H1 (cell line): Measurements from ENCODE around the gene CACNG4. TPM values are rescaled to one million over a fixed set of nuclear protein-coding genes. Genes with fewer than 3 reads are reported as not detected.

Experiments
- CTCF ChIA-PET: fragments of 300-600 bp; sonication (Branson Sonifier 250); formaldehyde crosslinking; loops from one replicate; lab custom pipeline; 2021; ENCODE audit not compliant: partially characterized antibody; lab: Charles Lee
- POLR2A ChIA-PET: fragments of 300-600 bp; sonication (Branson Sonifier 250); formaldehyde crosslinking; loops from one replicate; lab custom pipeline; 2021; ENCODE audit warnings: inconsistent platforms; ENCODE audit not compliant: partially characterized antibody; lab: Charles Lee
- DNase-seq, 2 experiments: peaks; one replicate each; pipeline versions ENCODE4 v3.0.0 to v3.0.0-alpha.2; 2010 to 2022; ENCODE audit warnings: low spot score in 2 of 2, low read depth in 1 of 2, mixed read lengths in 1 of 2
- FAIRE-seq: peaks from 2 replicates; lab custom pipeline; 2011; peaks lifted over from hg19 to GRCh38; lab: Jason Lieb, UNC
- H2AFZ ChIP-seq: 2 replicates; pipeline ENCODE4 v1.8.1; 2012; ENCODE audit warnings: low read length, inconsistent platforms
- H2AK5ac ChIP-seq: 2 replicates; pipeline ENCODE4 v1.6.1; 2013; ENCODE audit warnings: low read depth, low read length
- H2BK120ac ChIP-seq: replicated peaks from 2 replicates; pipeline ENCODE3; 2013; ENCODE audit warnings: low read depth, low read length, inconsistent platforms
- H2BK12ac ChIP-seq: 2 replicates; pipeline ENCODE4 v1.6.1; 2013; ENCODE audit warnings: low read depth, low read length
- H2BK15ac ChIP-seq: 2 replicates; pipeline ENCODE4 v1.6.1; 2013; ENCODE audit warnings: low read length
- H2BK20ac ChIP-seq: 2 replicates; pipeline ENCODE4 v1.6.1; 2013; ENCODE audit warnings: low read length
- H2BK5ac ChIP-seq: 2 replicates; pipeline ENCODE4 v1.6.1; 2013; ENCODE audit warnings: low read depth, low read length
- H3K14ac ChIP-seq: 2 replicates; pipeline ENCODE4 v1.6.1; 2013; ENCODE audit warnings: inconsistent platforms; ENCODE audit not compliant: insufficient read length
- H3K18ac ChIP-seq: 2 replicates; pipeline ENCODE4 v1.6.1; 2013; ENCODE audit warnings: low read length; ENCODE audit errors: extremely low read depth
- H3K23ac ChIP-seq: 2 replicates; pipeline ENCODE4 v1.6.1; 2013; ENCODE audit warnings: inconsistent platforms; ENCODE audit not compliant: insufficient read length
- H3K23me2 ChIP-seq: 2 replicates; pipeline ENCODE4 v1.6.1; 2013; ENCODE audit warnings: low read depth, low read length
- H3K27ac ChIP-seq: 2 replicates; pipeline ENCODE4 v1.6.1; 2011; ENCODE audit warnings: low read depth, low read length, inconsistent platforms
- H3K27me3 ChIP-seq, 4 experiments: replicated peaks in 1 of 4; 1 replicate in 1 of 4; 2 replicates in 3 of 4; pipeline versions ENCODE4 v1.6.1 to v1.8.1; 2011 to 2013; ENCODE audit warnings: low read length in 3 of 4, mild to moderate bottlenecking in 3 of 4, inconsistent platforms in 2 of 4, mixed read lengths in 2 of 4, moderate library complexity in 1 of 4; ENCODE audit not compliant: control insufficient read depth in 3 of 4, insufficient read depth in 3 of 4; ENCODE audit errors: extremely low read depth in 1 of 4
- H3K36me3 ChIP-seq, 4 experiments: 2 replicates each; pipeline versions ENCODE4 v1.6.1 to v1.8.1; 2011 to 2013; ENCODE audit warnings: mild to moderate bottlenecking in 4 of 4, low read length in 3 of 4, moderate library complexity in 2 of 4, control low read depth in 1 of 4, inconsistent platforms in 1 of 4; ENCODE audit not compliant: insufficient read depth in 4 of 4, control insufficient read depth in 2 of 4
- H3K4ac ChIP-seq: replicated peaks from 2 replicates; pipeline ENCODE3; 2013; ENCODE audit warnings: low read length, low read depth, mixed read lengths, inconsistent platforms; ENCODE audit not compliant: insufficient read length
- H3K4me1 ChIP-seq, 4 experiments: replicated peaks in 1 of 4; 1 replicate in 1 of 4; 2 replicates in 3 of 4; pipeline versions ENCODE4 v1.6.1 to v1.8.1; 2011 to 2013; ENCODE audit warnings: low read length in 3 of 4, inconsistent platforms in 2 of 4, mixed read lengths in 1 of 4; ENCODE audit not compliant: insufficient read depth in 4 of 4, control insufficient read depth in 3 of 4
- H3K4me2 ChIP-seq, 2 experiments: 2 replicates each; pipeline versions ENCODE4 v1.6.1 to v1.8.1; 2011 to 2013; ENCODE audit warnings: low read depth in 2 of 2, low read length in 2 of 2, control low read depth in 1 of 2, inconsistent platforms in 1 of 2, mild to moderate bottlenecking in 1 of 2; ENCODE audit not compliant: insufficient read depth in 1 of 2
- H3K4me3 ChIP-seq, 4 experiments: fragments of 200-600, 300-600 bp in 1 of 4; sonication (generic), shearing (Covaris generic), sonication (Bioruptor Twin) in 1 of 4; 2 replicates each; pipeline versions ENCODE4 v1.5.1 to v1.8.1; 2011 to 2016; ENCODE audit warnings: low read length in 4 of 4, low read depth in 3 of 4, control low read depth in 2 of 4, inconsistent platforms in 2 of 4, mild to moderate bottlenecking in 2 of 4, mixed read lengths in 1 of 4, moderate library complexity in 1 of 4; ENCODE audit not compliant: insufficient read depth in 2 of 4; ENCODE audit errors: extremely low read depth in 1 of 4
- H3K56ac ChIP-seq: replicated peaks from 2 replicates; pipeline ENCODE3; 2013; ENCODE audit warnings: low read depth, mild to moderate bottlenecking, mixed read lengths, low read length, inconsistent platforms; ENCODE audit not compliant: insufficient read length
- H3K79me1 ChIP-seq: 2 replicates; pipeline ENCODE4 v1.6.1; 2013; ENCODE audit warnings: low read depth, low read length, control low read depth
- H3K79me2 ChIP-seq, 2 experiments: 2 replicates each; pipeline versions ENCODE4 v1.6.1 to v1.8.1; 2012 to 2013; ENCODE audit warnings: low read length in 2 of 2, mild to moderate bottlenecking in 2 of 2, inconsistent platforms in 1 of 2; ENCODE audit not compliant: insufficient read depth in 2 of 2, control insufficient read depth in 1 of 2
- H3K9ac ChIP-seq, 4 experiments: replicated peaks in 1 of 4; 1 replicate in 1 of 4; 2 replicates in 3 of 4; pipeline versions ENCODE4 v1.6.1 to v1.8.1; 2011 to 2013; ENCODE audit warnings: low read depth in 3 of 4, low read length in 3 of 4, control low read depth in 2 of 4, mild to moderate bottlenecking in 2 of 4, moderate library complexity in 2 of 4, inconsistent platforms in 1 of 4; ENCODE audit errors: extremely low read depth in 1 of 4
- H3K9me3 ChIP-seq, 2 experiments: 2 replicates each; pipeline versions ENCODE4 v1.6.1 to v1.8.1; 2012 to 2013; ENCODE audit warnings: mild to moderate bottlenecking in 2 of 2, moderate library complexity in 2 of 2, control low read depth in 1 of 2, inconsistent platforms in 1 of 2, low read depth in 1 of 2, low read length in 1 of 2, mixed read lengths in 1 of 2; ENCODE audit not compliant: insufficient read depth in 2 of 2
- H4K20me1 ChIP-seq, 2 experiments: replicated peaks in 1 of 2; 2 replicates each; pipeline versions ENCODE3 to v1.8.1; 2011 to 2013; ENCODE audit warnings: inconsistent platforms in 2 of 2, low read length in 2 of 2, mild to moderate bottlenecking in 1 of 2; ENCODE audit not compliant: insufficient read depth in 2 of 2, control insufficient read depth in 1 of 2
- H4K5ac ChIP-seq: 2 replicates; pipeline ENCODE4 v1.6.1; 2013; ENCODE audit warnings: low read length, low read depth, mixed read lengths, inconsistent platforms; ENCODE audit not compliant: insufficient read length
- H4K8ac ChIP-seq: 2 replicates; pipeline ENCODE4 v1.8.0; 2013; ENCODE audit warnings: mild to moderate bottlenecking, moderate library complexity, low read length, inconsistent platforms; ENCODE audit not compliant: insufficient read depth; ENCODE audit errors: extremely low read depth
- H4K91ac ChIP-seq: replicated peaks from 2 replicates; pipeline ENCODE3; 2013; ENCODE audit warnings: low read length, mixed read lengths, inconsistent platforms; ENCODE audit not compliant: insufficient read length
- CTCF ChIP-seq, 3 experiments: IDR thresholded peaks; 1 replicate in 2 of 3; 2 replicates in 1 of 3; pipeline versions ENCODE4 v1.5.1 to v1.6.1; 2011; ENCODE audit warnings: low read length in 3 of 3, mild to moderate bottlenecking in 3 of 3, inconsistent platforms in 2 of 3, low read depth in 1 of 3, moderate library complexity in 1 of 3; ENCODE audit not compliant: insufficient read depth in 1 of 3; ENCODE audit errors: control extremely low read depth in 1 of 3
- EZH2 ChIP-seq: fragments of 200-600 bp; sonication (generic); IDR thresholded peaks from 2 replicates; pipeline ENCODE4 v1.7.1; 2012; ENCODE audit warnings: low read depth, mild to moderate bottlenecking, moderate library complexity, low read length, inconsistent platforms; ENCODE audit not compliant: severe bottlenecking
- JUN ChIP-seq: IDR thresholded peaks from 2 replicates; pipeline ENCODE4 v1.6.1; 2011; ENCODE audit warnings: low read depth, mild to moderate bottlenecking, improper control_type of control experiment, low read length
- KDM1A ChIP-seq: fragments of 200-600, 300-600 bp; sonication (generic); IDR thresholded peaks from 2 replicates; pipeline ENCODE4 v1.7.1; 2016; ENCODE audit warnings: mild to moderate bottlenecking, low read length, borderline replicate concordance
- KDM5A ChIP-seq: fragments of 200-600 bp; IDR thresholded peaks from 2 replicates; pipeline ENCODE4 v1.7.1; 2012; ENCODE audit warnings: mild to moderate bottlenecking, low read length, inconsistent platforms, mixed read lengths
- MAX ChIP-seq: IDR thresholded peaks from 2 replicates; pipeline ENCODE4 v1.6.1; 2012; ENCODE audit warnings: inconsistent platforms
- POLR2A ChIP-seq, 2 experiments: IDR thresholded peaks; 1 replicate in 1 of 2; 2 replicates in 1 of 2; pipeline ENCODE4 v1.6.1; 2011; ENCODE audit warnings: low read depth in 2 of 2, low read length in 2 of 2, mild to moderate bottlenecking in 2 of 2; ENCODE audit errors: control extremely low read depth in 1 of 2
- RAD21 ChIP-seq, 2 experiments: IDR thresholded peaks in 1 of 2; conservative IDR thresholded peaks in 1 of 2; 2 replicates each; pipeline ENCODE4 v1.6.1; 2011; ENCODE audit warnings: low read depth in 2 of 2, low read length in 2 of 2, improper control_type of control experiment in 1 of 2, inconsistent platforms in 1 of 2, mild to moderate bottlenecking in 1 of 2, moderate library complexity in 1 of 2
- SAP30 ChIP-seq: fragments of 300-600 bp; sonication (generic); IDR thresholded peaks from 2 replicates; pipeline ENCODE4 v1.7.1; 2012; ENCODE audit warnings: low read length, moderate library complexity, mild to moderate bottlenecking, inconsistent platforms; ENCODE audit not compliant: insufficient read depth, insufficient replicate concordance
- ZNF274 ChIP-seq: IDR thresholded peaks from 2 replicates; pipeline ENCODE4 v1.7.0; 2012; ENCODE audit warnings: low read length, borderline replicate concordance; ENCODE audit errors: extremely low read depth
- WGBS, 2 experiments: shearing (Covaris generic) in 1 of 2; methylation state at CpG; one replicate each; pipeline versions ENCODE4 v1.1.6 to v1.1.7; 2013 to 2015; ENCODE audit warnings: low lambda C conversion rate in 2 of 2, mixed read lengths in 2 of 2, inconsistent platforms in 1 of 2, low coverage in 1 of 2, missing lambda C conversion rate in 1 of 2; ENCODE audit not compliant: insufficient replicate concordance in 2 of 2, insufficient coverage in 1 of 2, insufficient read length in 1 of 2; ENCODE audit errors: extremely low coverage in 1 of 2, missing lambda C conversion rate in 1 of 2; 5-methylcytosine and 5-hydroxymethylcytosine counted together
- polyA plus RNA-seq, 7 experiments: library from polyadenylated mRNA; depleted of rRNA in 3 of 7; stranded (reverse) in 5 of 7; unstranded in 2 of 7; fragments of >200 nt in 5 of 7; fragments of 200-250 nt in 2 of 7; gene quantifications; 1 replicate in 5 of 7; 2 replicates in 1 of 7; 4 replicates in 1 of 7; pipeline versions ENCODE4 v1.2.1 to v1.2.3, GENCODE V29; 2011 to 2013; ENCODE audit warnings: missing spikeins in 2 of 7, mixed read lengths in 2 of 7
- total RNA-seq: library from RNA; stranded (reverse); fragmentation: NEBNext Ultra II Directional; extraction: Animal tissue kit (Norgen Biotek cat#: 25700); gene quantifications from 2 replicates; pipeline ENCODE4 v1.2.1, GENCODE V29; 2021

The CACNG4 gene
- total and polyA plus RNA-seq, 2 of the 8 experiments (the other 6 are each of a cell fraction or from before 2014, with no cell fraction given), result 3.6 to 5.6 TPM

DNA sequence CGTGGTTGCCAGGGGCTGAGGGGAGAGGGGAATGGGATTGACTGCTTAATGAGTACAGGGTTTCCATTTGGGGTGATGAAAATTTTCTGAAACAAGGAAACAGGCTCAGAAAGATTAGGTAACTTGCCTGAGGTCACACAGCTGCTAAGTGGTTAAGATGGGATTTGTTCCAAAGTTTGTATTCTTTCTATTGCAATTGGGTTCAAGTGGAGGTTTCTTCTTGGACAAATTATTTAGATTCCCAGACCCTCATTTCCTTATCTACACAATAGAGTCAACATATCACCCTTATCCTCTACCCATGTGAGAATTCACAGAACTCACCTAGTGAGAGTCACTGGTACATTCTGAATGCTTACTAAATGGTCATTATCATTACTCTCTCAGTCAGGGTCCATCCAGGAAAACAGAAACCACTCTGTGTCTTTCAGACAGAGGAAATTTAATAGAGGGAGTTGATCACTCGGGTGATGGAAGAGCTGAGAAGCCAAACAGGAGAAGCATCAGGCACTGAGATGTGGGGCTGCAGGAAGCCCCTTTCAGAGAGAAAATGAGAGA lies 22.6 kb downstream of the CACNG4 start:
- no peaks in the 10 kb centered on the region for H3K36me3 ChIP-seq
- no peak overlapping the region for H3K4me2 ChIP-seq
- no peaks in the 10 kb centered on the region for H3K79me1 ChIP-seq
- H2BK15ac ChIP-seq, result no peak overlapping the region
- no peaks in the 10 kb centered on the region for H3K9me3 ChIP-seq
- no peak overlapping the region for H3K4me3 ChIP-seq
- FAIRE-seq (no peak), DNase-seq (no peak)
- H3K4me1 ChIP-seq, result peaks cover 0 to 8% (median 4%) of the 10 kb centered on the region in 4 experiments; a peak in 3 of 7 replicates
- no peak overlapping the region for H3K56ac ChIP-seq
- no peaks in the 10 kb centered on the region for H3K27me3 ChIP-seq
- H2BK5ac ChIP-seq, result no peak overlapping the region
- H4K5ac ChIP-seq, result no peak overlapping the region
- H4K20me1 ChIP-seq, result no peaks in the 10 kb centered on the region
- WGBS, 2 experiments, result 89% methylated on average over 2 of the region's 2 CpGs; no CpG with 5 or more reads in 1 of the 2 experiments
- POLR2A ChIA-PET, result no interaction called here
- CTCF ChIA-PET, result interaction anchor here (0.9 to 2.7 kb wide), 3 partner anchors 12 to 72 kb away, joined by 3 to 17 read pairs (median 3); no protein-coding TSS in a partner anchor
- no peak overlapping the region for H3K27ac ChIP-seq
- H3K14ac ChIP-seq, result no peak overlapping the region
- no peak overlapping the region for H2BK120ac ChIP-seq
- H4K8ac ChIP-seq, result no peak overlapping the region
- H2BK20ac ChIP-seq, result no peak overlapping the region
- H3K79me2 ChIP-seq, result no peaks in the 10 kb centered on the region
- H3K4ac ChIP-seq, result no peak overlapping the region
- no peak overlapping the region for H3K18ac ChIP-seq
- no peak overlapping the region for H2BK12ac ChIP-seq
- H2AK5ac ChIP-seq, result no peak overlapping the region
- no peaks in the 10 kb centered on the region for H3K23me2 ChIP-seq
- H4K91ac ChIP-seq, result no peak overlapping the region
- no peak overlapping the region for H3K9ac ChIP-seq
- H3K23ac ChIP-seq, result no peak overlapping the region
- H2AFZ ChIP-seq, result no peak overlapping the region
- TF ChIP-seq KDM1A, result no peak
- no peak for TF ChIP-seq ZNF274
- TF ChIP-seq EZH2, result no peak
- TF ChIP-seq MAX, result no peak
- no peak for TF ChIP-seq CTCF (IDR thresholded peaks at IDR 0.05; ENCODE audit: control extremely low read depth in 1 of 3, insufficient read depth in 1 of 3, low read depth in 1 of 3, low read length in 3 of 3)
- no peak for TF ChIP-seq POLR2A (IDR thresholded peaks at IDR 0.05; ENCODE audit: control extremely low read depth in 1 of 2, low read depth in 2 of 2, low read length in 2 of 2)
- TF ChIP-seq KDM5A, result no peak
- no peak for TF ChIP-seq JUN
- no peak for TF ChIP-seq RAD21 (IDR thresholded peaks at IDR 0.05 in 1 of 2, conservative IDR thresholded peaks at IDR 0.05 in 1 of 2; ENCODE audit: low read depth in 2 of 2, low read length in 2 of 2)
- TF ChIP-seq SAP30, result no peak
